SK-MEL-5 (cell line): ENCODE results near the gene TUT7. TPM values are rescaled to one million over a fixed set of nuclear protein-coding genes. Genes with fewer than 3 reads are reported as not detected.
"Not testable (repeated sequence)": the region's sequence is repeated elsewhere in the genome, so short reads cannot be mapped to it uniquely, and the experiment has no call there.

Experiments used
- DNase-seq: peaks from one replicate; pipeline ENCODE4 v3.0.0-alpha.2; 2016; ENCODE audit warnings: low read depth, low spot score
- in situ Hi-C: cut with HindIII; loops from 2 replicates; pipeline ENCODE4 v1.10.0; 2016; ENCODE audit warnings: low sequenced_read_pairs, high pct_unique_total_duplicates, low pct_unique_long_range_greater_than_20kb
- total RNA-seq: library from RNA; depleted of rRNA; stranded (reverse); fragments of >200 nt; shearing (Covaris generic); gene quantifications from 2 replicates; pipeline ENCODE4 v1.2.3, GENCODE V29; 2014

The TUT7 gene
- total RNA-seq, 1 experiment from 2014 or later: 25.5 TPM

DNA sequence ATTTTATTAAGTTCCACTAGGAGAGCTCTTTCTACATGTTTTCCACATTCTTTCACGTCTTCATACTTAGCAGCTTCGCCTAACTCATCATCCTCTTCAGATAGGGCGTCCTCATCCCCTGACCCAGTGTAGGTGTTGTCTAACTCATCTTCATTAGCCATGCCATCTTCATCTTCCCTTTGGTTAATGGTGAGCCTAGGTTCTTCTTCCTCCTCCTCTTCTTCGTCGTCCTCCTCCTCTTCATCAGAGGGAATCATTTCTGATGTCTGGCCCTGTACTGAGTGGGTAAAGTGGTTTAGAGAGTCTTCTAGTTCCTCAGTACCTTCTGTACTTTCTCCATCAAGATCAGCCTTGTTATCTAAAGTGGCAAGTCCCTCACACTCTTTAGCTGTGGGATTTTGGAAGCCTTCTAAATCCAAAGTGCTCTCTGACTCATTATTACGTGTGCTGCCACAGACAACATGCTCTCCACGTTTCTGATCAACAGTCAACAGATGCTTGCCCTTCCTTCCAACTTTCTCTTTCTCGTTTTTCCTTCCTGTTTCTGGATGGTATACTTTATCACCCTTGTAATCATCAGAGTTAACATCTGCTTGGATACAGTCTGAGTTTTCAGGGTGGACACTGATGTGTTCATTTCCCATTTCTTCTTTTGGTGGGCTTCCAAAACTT lies 31.1 kb downstream of the TUT7 start:
- no peak for DNase-seq
- in situ Hi-C loops: no loop called here

GRCh38 chr9:86321373-86321772 lies 32.8 kb downstream of the TUT7 start:
- no peak for DNase-seq
- in situ Hi-C loops: no loop called here

DNA sequence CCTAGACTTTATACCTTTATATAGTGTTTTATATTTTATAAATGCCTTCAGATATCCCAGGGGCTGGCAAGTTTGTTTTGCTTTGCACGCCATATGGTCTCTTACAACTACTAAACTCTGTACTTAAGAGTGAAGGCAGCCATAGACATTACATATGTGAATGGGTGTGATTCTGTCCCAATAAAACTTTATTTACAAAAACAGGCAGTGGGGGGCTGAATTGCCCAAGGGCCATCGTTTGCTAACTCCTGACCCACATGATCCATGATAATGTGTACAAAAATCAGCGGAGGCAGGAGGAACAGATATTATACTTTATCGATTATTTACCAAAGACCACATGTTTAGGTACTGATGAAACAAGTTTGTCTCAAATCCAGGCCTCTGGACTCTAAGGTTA lies 36.0 kb downstream of the TUT7 start:
- in situ Hi-C loops: no loop called here
- DNase-seq: no peak

GRCh38 chr9:86315078-86315477 lies 39.1 kb downstream of the TUT7 start:
- in situ Hi-C loops: no loop called here
- no peak for DNase-seq

DNA sequence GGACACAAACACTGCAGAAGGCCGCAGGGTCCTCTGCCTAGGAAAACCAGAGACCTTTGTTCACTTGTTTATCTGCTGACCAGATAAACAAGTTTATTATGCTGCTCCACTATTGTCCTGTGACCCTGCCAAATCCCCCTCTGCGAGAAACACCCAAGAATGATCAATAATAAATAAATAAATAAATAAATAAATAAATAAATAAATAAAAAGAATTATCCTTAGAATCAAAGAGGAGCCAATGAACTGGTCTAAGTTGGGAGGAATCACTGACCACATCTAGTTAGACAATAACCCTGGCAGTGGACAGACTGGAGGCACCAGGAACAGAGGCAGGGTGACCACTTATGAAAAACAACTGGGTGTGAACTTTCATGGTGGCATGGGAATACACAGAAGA lies 41.3 kb downstream of the TUT7 start:
- in situ Hi-C loops, DNase-seq: not testable (repeated sequence)

DNA sequence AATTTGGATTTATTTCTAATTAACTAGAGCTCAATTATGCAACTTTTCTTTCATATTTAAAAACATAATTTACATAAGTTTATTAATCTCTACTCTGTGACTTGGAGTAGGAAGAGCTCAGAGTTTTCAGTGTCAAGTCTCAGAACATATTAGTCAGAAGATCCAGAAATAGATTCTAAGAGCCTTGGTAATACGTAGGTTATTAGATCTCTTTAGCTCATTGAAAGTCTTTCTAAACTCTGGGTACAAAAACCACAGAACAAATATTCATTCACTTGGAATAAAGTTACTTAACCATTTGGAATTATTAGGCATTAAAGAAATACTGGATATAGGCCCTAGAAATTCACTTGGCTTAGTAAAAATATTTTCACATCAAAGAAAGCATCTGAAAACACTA lies 45.5 kb downstream of the TUT7 start:
- no peak for DNase-seq
- in situ Hi-C loops: no loop called here

DNA sequence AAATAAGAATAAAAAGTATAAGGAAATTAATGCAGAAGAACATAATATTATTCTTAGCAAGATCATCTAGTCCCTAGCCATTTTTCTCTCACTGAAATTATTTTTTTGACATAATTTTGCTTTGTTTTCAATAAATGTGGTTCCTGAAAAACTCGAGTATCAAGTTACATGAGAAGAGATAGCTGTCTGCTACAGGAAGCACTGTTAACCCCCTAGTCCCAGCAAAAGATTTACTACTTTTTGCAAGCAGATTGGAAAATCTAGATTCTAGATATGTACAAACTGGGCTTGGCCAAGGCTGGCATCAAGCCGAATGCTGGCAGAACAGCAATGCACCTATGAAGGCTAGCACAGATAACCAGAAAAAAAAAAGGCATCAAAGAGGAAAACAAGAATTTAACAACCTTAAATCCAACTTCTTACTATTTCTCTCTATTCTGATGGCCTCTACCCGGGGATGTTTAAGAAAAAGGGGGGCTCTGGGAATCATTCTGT lies 49.9 kb downstream of the TUT7 start:
- in situ Hi-C loops: no loop called here
- no peak for DNase-seq

- DNase-seq: no peak
- in situ Hi-C loops: no loop called here
Observed at GRCh38 chr9:86303316-86303975, 50.8 kb downstream of the TUT7 start.

DNA sequence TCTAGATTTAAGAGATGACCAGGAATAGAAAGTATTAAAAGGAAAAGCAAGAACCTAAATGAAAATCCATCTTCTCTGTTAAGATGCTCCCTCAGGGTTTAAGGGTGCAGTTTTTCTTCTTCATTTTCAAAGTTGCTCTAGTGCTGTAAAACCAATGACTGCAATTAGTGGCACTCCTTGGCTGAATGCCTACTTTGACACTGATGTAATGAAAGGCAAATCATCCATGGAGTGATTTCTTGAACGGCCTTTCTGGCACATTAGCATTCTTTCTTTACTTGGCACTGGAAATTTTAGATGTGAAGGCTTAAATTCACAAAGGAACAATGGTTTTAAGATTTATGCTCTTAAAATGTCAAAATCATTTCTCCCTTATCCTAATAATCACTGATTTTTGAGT lies 52.5 kb downstream of the TUT7 start:
- in situ Hi-C loops: no loop called here
- DNase-seq: no peak

DNA sequence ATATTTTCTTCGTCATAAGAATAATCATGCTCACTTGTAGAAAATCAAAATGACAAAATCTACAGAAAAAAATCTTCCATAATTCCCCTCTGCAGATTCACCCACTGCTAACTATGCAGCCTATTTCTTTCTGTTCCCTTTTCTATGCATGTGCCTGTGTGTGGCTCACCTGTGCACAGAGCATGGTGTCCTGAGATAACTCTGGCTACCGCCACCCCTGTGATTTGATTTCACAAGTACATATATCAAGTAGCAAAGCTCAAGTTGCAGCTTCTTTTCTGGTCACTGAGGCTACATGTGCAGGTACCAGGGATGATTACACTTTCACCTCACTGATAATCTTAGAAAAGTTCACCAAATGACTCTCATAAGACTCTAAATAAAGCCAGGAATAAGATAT lies 53.5 kb downstream of the TUT7 start:
- in situ Hi-C loops: no loop called here
- DNase-seq: no peak

DNA sequence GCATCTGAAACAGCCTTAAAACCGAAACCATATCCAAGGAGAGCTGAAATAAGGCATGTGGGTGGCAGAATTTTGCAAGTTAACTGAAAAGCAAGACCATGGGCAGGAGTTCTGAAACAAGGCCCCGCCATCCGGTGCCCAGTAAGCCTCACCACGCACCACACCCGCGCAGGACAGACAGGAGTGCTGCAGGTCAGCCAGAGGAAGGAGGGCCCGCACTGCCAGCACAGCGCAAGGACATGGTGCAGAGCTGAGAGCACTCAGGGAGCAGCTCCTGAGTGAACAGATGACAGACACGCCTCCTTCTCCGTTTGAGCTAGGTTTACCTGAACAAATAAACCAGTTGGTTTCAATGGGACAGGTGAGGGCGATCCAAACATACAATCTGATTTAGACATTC lies 55.3 kb downstream of the TUT7 start:
- in situ Hi-C loops: no loop called here
- no peak for DNase-seq

DNA sequence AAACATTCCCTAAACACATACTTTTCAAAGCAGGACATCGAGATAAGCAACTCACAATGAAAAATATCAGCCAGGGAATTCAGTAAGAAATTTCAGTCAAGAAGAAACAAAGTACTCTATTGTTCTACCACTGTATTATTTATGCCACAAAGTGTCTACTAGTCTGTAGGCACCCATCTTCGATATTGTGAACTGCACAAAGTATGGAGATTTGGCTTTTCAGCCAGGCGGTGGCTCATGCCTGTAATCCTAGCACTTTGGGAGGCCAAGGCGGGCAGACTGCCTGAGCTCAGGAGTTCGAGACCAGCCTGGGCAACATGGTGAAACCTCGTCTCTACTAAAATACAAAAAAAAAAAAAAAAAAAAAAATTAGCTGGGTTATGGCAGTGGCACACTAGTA lies 63.9 kb downstream of the TUT7 start:
- DNase-seq: peak; percentile 69
- in situ Hi-C loops: not testable (repeated sequence)

GRCh38 chr9:86288499-86289198 lies 65.6 kb downstream of the TUT7 start:
- in situ Hi-C loops: no loop called here
- peak; percentile 47 for DNase-seq

- in situ Hi-C loops: no loop called here
- DNase-seq: peak; percentile 90
Observed at GRCh38 chr9:86287013-86287412, 67.2 kb downstream of the TUT7 start.

GRCh38 chr9:86286278-86286677 lies 67.9 kb downstream of the TUT7 start:
- in situ Hi-C loops: no loop called here
- DNase-seq: no peak

DNA sequence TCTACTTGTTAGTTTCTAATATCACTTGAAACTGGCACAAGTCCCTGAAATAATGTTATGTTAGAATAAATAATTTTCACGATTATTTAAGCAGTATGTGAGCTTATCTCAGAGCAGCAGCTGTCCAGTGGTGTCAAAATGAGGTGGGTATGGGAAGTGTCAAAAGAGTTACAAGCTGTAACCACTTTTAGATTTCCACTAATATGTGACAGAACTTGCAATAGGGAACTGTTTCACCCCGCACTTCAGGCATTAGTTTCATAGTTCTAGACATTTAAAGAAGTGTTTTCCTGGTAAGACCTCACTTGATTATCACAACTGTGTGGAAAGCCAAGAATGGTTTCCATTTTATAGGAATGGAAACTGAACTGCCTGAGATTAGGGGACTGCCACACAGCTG lies 68.9 kb downstream of the TUT7 start:
- DNase-seq: no peak
- in situ Hi-C loops: no loop called here

GRCh38 chr9:86282979-86283535 lies 71.2 kb downstream of the TUT7 start:
- in situ Hi-C loops: no loop called here
- peak; percentile 61 for DNase-seq
